ENCODE results near the gene TAS2R31.

TAS2R31 gene

GRCh38 chr12:10998204-10998603 is 33.0 kb downstream of the TAS2R31 start, which contains the start of gene TAS2R20:
TSS of gene TAS2R20 (minus strand) at chr12:10998304. CDS start at chr12:10997875, 429 bp downstream.
- DNase-seq = no peak

DNA sequence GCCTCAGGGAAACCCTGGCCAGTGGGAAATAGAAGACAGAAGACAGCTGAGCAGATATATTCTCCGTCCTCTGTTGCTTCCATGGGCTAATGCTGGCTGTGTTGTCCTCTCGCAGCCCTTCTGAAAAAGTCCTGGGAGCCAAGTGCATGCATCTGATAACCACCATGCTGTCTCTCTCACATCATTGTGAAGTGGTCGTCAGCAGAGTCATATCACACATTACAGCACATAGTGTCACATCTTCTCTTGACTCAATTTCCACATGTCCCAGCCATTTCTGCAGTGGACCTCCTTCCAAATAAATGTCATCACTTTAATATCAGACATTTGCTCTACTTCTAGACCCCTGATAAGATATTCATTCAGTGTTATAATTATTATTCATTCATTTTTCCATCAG is 36.9 kb downstream of the TAS2R31 start:
- no peak for DNase-seq

DNA sequence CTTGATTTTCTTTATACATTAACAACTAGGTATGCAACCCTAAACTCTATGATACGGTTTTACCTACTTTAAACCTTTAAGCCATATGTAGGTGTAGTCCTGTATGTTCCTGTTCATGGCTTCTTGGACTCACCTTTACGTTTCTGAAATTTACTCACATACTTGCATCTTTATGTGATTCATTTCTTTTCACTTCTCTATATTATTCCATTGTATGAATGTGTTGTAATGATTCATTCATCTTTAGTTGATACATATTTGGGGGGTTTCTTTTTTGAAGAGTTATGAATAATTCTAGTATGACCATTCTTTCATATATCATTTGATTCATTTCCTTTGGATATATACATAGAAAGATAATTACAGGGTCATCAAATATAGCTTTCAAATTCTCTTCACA is 42.1 kb downstream of the TAS2R31 start:
- no peak for DNase-seq

- DNase-seq = no peak
Measured at GRCh38 chr12:10986812-10987211, 44.4 kb downstream of the TAS2R31 start, which contains the start of gene TAS2R50. TSS of gene TAS2R50 (minus strand) at chr12:10986912. CDS start at chr12:10986860, 52 bp downstream.

- peak; percentile 24 for DNase-seq
Measured at GRCh38 chr12:10982244-10982643, 49.0 kb downstream of the TAS2R31 start.
